Measurements from ENCODE around the gene ZNF488.

ZNF488 gene

DNA sequence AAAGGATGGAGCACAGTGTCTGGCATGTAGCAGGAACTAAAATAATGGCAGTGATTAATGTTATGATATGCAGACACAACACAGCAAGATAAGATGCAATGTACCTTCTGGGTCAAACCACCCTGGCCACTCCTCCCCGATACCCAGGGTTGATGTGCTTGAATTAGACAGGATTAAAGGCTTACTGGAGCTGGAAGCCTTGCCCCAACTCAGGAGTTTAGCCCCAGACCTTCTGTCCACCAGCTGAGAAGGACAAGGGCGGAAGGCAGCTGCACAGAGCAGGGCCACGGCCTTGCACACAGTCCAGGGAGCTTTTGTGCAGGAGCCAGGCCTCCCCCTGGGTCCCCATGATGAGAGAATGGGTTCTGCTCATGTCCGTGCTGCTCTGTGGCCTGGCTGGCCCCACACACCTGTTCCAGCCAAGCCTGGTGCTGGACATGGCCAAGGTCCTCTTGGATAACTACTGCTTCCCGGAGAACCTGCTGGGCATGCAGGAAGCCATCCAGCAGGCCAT, 35.9 kb downstream of the ZNF488 start, which contains the start of gene RBP3:
RBP3 (plus strand) TSS at position 226 of the 514 bp plus-strand sequence; CDS start at position 348, 122 bp downstream.
- DNase-seq = peak; percentile 26 to 58

DNA sequence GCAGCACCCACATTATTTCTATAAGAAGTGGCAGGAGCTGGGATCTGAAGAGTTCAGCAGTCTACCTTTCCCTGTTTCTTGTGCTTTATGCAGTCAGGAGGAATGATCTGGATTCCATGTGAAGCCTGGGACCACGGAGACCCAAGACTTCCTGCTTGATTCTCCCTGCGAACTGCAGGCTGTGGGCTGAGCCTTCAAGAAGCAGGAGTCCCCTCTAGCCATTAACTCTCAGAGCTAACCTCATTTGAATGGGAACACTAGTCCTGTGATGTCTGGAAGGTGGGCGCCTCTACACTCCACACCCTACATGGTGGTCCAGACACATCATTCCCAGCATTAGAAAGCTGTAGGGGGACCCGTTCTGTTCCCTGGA, 36.8 kb downstream of the ZNF488 start:
- DNase-seq = peak in 1 of 2 experiments; percentile 8

DNA sequence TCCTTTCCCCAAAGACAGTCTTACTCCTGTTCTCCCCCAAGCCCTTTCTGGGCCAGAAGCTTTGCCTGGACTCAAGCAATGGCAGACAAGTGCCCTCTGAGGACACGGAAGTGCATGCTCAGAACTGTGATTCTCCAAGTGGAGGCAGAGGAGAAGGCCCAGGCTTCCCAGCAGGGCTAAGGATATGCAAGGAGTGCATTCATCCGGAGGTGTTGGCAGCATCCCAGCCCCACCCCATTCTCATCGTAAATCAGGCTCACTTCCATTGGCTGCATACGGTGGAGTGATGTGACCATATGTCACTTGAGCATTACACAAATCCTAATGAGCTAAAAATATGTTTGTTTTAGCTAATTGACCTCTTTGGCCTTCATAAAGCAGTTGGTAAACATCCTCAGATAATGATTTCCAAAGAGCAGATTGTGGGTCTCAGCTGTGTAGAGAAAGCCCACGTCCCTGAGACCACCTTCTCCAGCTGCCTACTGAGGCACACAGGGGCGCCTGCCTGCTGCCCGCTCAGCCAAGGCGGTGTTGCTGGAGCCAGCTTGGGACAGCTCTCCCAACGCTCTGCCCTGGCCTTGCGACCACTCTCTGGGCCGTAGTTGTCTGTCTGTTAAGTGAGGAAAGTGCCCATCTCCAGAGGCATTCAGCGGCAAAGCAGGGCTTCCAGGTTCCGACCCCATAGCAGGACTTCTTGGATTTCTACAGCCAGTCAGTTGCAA, 37.4 kb downstream of the ZNF488 start:
- DNase-seq = peak; percentile 85 to 88

DNA sequence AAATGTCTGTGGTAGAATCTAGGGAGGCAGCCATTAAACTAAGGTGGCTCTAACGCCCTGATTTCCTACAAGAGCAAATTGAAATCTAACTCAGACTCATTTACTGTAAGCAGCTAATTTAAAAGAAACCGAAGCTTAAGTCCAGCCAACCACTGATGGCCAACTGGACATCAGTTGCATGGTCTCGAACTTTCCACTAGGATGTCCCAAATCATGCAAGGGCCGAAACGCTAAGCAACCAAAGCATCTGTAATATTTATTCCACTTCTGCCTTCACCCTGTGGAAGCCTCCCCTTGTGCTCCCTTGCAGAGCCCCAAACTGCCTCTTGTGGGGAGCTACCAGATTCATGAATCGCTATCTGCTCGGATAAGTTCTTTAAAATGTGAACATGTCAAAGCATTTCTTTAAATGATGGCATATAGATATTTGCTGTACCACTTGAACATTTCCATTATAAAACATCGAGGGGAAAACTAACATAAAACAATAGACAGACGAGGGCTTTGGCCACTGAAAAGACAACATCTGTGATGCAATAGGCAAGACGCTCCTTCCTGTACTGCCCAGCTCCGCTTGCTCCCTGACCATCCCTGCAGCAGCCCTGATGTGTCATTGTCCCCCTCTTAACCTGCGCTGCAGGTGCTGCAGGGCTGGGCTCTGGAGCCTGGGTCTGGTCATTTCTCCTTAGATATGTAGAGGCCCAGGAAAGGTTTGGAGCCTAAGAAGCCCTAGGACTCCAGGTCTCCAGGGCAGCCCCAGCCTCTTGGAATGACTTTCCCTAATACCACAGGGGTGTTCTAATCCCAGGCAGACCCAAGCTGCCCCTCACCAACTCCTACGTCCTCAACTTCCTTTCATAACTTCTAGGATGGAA, 38.9 kb downstream of the ZNF488 start:
- no peak for DNase-seq

DNA sequence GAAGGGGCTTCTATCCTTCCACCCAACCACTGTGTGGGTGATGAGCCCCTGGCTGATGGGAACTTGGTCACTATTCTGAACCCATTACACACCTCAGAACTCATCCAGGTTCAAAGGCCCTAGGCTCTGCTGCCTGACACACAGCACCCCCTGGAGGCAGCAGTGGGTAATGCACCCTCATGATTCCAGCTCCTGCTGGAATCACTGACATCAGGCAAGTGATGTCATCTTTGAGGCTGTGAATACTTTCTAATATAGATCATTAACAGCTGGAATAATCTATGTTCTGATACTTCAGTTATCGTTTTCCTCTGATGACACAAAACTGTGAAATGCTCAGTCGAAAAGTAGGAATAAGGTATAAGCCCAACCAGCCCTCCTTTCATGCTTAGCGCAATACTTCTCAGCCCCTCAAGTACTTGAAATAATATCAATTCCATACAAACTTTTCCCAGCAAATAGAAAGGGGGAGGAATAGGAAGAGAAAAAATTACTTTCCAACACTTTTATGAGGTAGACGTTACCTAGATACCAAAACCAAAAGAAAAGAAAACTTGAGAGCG, 43.4 kb downstream of the ZNF488 start:
- peak in 1 of 2 experiments; percentile 12 for DNase-seq

DNA sequence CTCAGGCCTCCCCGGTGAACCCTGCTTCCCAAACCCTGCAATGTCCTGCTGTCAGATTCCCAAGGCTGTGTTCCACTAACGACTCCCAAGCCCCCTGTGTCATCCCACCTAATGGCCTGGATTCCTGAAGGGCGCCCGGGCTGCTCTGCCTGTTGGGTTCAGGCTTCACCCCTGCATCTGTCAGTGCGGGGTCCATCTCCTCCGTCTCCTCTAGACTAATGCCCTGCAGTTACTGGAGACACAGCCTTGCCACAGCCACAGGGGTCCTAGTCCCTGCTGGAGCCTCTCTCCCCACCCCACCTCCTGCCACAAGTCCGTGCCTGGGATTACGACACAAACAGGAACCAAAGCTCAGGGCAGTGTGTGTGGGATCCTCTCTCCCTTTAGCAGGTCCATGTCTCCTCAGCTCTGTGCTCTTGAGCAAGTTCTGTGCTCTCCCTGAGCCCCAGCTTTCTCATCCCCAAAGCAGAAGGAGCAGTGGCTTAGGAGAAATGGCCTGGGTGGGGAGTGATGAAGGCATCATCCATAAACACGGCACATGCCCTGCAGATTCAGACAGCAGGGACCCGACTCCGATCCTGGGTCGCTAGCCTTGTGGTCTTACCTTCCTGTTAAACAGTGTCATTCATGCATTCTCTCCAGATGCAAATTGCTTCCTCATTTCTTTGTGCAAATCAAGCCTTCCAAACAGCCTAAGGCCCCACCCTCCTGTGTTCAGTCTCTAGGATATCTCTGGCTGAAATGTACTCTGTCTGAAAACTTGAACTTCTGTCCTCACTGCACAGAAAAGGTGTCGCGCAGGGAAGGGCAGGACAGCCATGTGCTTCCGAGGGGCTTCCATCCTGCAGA, 44.1 kb downstream of the ZNF488 start:
- no peak for DNase-seq

DNA sequence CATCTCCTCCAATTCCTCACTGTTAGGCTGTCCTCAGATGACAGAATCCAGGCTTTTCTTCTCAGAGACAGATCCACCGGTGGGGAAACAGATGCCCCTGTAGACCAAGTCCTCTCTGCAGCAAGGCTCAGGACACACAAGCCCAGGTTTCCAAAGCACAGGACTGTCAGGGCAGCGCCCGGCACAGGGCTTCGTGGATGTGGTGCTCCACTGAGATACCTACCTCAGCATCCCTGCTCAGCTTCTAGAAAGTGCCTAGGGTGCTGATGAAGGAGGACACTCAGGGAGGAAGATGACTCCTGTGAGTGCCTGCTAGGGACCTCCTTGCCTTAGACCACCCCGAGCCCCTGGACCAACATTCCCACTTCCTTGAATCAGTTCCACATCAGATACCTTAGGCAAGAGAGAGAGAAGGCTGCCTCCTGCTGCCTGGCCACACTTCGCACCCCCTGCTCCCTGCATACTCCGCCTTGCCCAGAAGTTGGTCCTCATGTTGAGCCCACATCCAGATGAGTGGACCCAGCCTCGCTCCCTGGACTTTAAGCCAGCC, 44.8 kb downstream of the ZNF488 start:
- no peak for DNase-seq

DNA sequence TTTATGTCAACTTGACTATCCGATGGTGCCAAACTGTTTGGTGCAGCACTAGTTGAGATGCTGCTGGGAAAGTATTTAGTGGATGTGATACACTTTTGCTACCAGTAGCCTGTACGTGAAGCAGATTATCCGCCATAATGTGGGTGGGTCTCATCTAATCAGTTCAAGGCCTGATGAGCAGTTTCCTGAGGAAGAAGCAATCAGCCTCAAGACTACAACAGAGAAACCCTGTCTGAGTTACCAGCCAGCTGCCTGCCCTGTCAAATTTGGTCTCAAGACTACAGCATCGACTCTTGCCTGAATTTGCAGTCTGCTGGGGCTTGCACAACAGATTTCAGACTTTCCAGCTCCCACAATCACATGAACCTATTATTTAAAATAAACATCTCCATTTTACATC, 46.8 kb downstream of the ZNF488 start:
- DNase-seq = no peak

DNA sequence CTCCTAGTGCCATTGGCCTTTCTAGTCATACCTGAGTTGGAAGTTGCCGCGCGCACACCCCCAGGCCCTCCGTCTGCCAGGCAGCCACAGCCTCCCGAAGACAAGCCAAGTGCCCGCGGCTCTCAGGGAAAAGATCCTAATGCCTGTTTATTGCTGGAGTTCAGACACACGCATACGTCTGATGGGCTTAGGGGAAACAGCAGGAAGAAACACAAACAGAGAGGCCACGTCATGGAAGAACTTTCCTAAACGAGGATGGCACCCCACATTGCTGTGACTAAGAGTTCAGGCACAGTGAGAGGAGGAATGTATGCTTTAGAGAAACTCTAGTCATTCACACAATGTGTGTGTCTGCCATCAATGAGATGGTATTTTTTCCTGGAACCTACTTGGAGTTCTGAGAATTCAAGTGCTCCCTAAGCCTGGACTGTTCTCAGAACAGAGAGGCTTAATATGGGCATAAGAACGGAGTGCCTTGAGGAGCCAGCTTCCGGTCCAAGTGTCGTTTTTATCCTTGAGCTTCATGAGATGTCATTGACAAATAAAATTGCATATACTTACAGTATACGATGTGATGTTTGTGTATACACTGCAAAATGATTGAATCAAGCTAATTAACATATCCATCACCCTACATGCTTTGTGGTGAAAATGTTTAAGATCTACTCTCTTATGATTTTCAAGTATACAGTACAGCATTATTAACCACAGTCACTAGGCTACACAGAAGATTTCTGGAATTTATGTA, 47.5 kb downstream of the ZNF488 start:
- DNase-seq = no peak

DNA sequence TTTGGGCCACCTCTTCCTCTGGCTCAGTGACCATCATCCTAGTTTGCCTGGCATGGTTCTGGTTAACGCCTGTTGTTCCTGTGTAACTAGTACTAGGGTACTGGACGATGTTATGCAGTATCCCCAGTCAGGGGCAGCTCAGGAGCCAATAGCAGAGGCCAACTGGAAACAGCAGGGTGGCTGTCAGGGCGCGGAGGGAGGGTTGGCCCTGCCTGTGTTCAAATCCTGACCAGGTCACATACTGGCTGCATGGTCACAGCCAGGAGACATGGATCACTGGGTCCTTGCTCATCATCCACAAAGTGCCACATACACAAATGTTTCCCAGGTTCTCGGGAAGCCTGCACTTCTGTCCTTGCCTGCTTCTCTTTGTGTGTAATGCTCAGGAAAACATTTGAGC, 48.2 kb downstream of the ZNF488 start:
- DNase-seq = no peak

DNA sequence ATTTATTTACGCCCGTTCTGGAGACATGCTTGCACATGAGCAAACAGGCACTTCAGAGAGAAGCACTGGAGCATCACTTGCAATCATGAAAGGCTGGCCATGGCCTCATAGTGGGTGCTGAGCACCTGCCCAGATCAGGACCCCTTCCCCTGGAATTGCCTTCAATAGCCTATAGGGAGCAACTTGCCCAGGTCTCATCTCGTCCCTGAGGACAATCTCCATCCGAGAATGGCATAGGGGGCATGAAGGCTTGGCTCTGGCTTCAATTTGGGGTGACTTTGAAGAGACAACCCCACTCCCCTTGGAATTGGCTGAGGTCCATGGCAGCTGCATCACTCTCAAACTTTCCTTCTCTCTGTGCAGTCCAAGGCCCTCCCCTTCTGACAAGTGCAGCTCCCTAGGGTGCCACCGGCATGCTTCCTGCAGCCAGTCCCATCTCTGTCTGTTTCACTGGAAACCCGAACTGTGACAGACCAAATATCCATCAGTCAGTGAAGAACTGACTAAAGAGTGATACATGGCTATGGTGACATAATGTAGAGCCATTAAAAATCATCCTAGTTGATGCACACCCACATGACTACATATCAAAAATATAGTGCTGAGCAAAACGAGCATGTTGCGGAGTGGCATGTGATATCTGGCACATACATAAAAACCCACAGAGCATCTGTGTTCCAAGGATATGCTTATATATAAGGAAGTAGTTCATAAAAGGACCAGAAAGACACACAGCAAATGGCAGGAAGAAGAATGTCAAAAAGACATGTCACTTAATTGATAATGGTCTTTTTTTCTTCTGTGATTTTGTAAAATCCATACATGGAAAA, 49.4 kb downstream of the ZNF488 start:
- DNase-seq = no peak

DNA sequence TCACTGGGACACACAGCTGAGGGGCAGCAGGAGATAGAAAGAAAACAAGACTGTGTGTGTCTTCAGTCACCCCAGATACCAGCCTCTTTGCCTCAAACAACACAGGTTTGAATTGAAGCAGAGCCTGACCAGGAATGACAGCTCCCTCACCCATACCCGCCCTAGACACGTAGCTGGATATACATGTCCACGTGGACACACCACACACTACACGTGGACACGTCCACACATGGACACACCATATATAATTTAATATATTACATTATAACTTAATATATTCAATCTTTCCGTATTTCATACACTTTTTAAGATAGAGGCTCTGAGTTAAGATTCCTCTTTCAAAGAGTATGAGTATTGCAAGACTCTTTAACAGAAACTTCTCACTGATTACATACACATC, 50.6 kb downstream of the ZNF488 start:
- DNase-seq = no peak

DNA sequence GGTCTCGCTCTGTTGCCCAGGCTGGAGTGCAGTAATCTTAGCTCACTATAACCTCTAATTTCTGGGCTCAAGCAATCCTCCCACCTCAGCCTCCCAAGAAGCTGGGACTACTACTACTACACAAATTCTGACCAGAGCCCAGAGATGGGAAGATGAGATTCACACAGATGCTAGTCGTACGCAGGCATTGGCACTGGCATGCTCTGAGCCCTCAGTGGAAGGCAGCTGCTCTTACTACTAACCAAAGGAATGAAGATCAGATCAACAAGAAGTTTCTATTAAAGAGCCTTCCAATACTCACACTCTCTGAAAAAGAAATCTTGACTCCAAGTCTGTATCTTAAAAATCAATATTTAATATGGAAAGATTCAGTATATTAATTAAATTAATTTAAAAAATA, 51.1 kb downstream of the ZNF488 start:
- DNase-seq = no peak

DNA sequence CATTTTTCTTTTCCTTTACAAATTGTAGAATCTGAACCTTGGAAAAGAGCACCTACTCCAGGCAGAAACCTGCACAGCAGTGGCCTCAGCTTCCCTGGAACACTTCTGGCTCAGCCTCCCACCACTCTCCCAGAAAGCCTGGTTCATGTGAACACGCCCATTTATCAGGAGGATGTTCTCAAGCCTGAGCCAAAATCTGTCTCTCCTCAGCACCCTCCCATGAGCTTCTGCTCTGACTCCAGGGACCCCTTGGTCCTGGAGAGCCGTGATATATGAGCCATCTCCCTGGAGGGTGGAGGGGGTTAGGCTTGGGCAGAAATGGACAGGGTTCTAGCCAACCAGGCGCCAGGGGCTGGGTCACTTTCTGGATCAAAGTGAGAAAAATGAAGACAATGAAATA, 51.7 kb downstream of the ZNF488 start:
- DNase-seq = no peak

DNA sequence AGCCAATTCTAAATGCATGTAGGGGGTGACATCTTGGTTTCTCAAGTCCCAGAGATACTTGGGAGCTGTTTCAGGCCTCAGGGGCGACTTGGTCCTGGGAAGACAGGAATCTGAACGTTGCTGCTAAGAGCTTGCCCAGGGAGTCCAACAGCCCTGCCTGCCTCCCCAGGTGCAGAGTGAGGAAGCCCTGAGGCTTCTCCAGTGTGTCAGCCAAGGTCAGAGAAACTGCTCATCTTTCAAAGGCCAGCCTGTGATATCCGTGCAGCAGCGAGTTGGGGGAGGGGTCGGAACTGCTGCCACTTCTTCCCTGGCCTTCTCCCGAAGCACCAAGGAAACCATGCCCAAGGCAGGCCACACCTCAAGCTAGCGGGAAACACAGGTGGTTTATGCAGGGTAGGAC, 52.1 kb downstream of the ZNF488 start:
- DNase-seq = no peak

DNA sequence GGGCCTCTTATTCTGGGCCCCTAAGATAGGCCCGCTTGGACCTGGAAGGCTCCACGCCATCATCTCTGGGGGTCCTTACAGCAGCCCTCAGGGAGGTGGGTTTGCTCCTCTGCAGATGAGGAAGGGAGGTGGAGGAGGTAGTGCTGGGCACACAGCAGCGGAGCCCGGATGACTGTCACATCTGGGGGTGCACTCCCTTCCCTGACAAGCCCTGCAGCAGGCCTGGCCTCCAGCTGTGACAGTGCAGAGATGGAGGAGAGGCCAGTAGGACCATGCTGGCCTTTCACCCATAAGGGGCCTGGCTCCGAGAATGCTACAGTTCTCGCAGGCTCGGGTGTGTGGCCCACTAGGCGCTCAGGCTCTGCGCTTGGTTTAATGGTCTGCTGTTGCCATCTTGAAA, 52.6 kb downstream of the ZNF488 start:
- DNase-seq = no peak

DNA sequence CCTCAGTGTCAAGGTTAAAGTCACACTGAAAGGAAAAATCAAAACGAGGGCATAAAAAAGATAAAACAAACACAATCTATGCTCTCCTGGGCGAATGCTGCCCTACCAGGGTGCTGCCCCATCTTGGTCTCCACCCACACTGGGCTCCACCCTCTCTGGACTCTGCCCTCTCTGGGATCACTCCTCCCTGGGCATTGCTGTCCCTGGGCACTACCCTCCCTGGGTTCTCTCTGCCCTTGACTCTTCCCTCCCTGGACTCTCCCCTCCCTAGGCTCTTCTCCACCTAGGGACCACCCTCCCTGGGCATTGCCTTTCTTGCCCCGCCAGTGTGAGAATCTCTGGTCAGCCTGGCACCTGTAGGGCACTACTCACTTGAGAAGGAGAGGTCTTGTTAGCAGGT, 53.3 kb downstream of the ZNF488 start:
- no peak for DNase-seq

DNA sequence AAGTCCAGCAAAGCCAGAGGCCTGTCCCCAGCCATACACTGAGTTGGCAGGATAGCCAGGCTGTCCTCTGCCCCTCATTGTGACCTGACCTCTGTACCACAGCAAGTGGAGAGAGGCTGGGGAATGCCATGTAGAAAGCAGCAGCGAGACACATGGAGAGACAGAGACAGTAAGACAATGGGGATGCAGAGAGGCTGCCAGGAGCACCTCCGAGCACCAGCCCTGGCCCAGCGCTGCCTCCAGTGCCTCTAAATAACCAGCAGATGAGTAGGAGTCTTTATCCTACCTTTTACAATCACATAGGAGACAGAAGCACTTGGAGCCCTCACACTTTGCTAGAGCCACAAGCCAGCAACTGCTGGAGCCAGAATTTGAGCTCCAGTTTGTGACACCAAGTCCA, 53.7 kb downstream of the ZNF488 start:
- no peak for DNase-seq

DNA sequence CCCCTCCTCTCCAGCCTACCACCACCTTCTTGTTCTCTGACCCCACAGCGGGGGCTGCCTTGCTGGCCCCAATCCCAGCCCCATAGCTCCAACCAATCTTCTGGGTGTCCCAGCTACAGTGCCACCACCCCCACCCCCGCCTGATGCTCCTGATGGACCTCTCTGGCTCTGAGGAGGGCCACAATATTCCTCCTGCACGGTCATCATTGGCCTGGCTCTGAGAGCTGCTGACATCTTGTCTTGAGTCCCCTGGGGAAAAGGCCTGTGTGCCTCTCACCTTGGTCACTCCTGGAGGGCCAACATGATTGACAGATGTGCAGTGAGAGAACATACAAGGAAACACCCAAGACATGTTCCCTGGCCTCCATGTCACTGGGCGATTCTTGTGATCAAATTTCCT, 54.2 kb downstream of the ZNF488 start:
- no peak for DNase-seq

DNA sequence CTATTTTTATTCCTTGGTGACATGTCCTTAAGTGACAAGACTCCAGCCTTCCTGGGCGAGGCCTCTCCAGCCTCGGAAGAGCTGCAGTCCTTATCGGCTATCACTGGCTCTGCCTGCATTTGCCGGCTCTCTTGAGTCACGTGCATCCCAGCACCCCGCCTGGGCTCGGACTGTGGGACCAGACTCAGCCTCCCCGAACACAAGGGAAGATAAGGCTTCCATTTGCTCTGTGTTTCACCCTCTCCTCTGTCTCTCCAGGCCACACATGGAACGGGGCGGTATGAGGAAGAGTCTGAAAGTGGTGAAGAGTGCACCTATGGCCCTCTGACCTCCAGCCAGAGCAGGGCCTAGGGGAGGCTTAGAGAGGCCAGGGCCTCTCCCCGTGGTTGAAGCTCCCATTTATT, 57.2 kb downstream of the ZNF488 start:
- DNase-seq = no peak

Data from NCI-H524 (cell line).